Subcutaneous abdominal adipose tissue (tissue), 5 donors: ENCODE measurements around the gene LIN7B.
"Not testable (repeated sequence)": the region's sequence is repeated elsewhere in the genome, so short reads cannot be mapped to it uniquely, and the experiment has no call there.

Experiments used
- H3K27ac ChIP-seq: one replicate; pipeline ENCODE4 v1.7.0; 2013; ENCODE audit warnings: low read depth, mild to moderate bottlenecking, inconsistent platforms, low read length, moderate library complexity
- H3K27me3 ChIP-seq, 5 donors: one replicate each; pipeline ENCODE4 v1.7.0; 2013; ENCODE audit warnings: low read length in 5 of 5, inconsistent platforms in 1 of 5; ENCODE audit not compliant: control insufficient read depth in 5 of 5, insufficient read depth in 4 of 5
- H3K36me3 ChIP-seq, 5 donors: one replicate each; pipeline ENCODE4 v1.7.0; 2013; ENCODE audit warnings: low read length in 5 of 5; ENCODE audit not compliant: control insufficient read depth in 5 of 5, insufficient read depth in 5 of 5
- H3K4me1 ChIP-seq, 5 donors: one replicate each; pipeline ENCODE4 v1.7.0; 2013; ENCODE audit warnings: low read length in 5 of 5, mild to moderate bottlenecking in 3 of 5, moderate library complexity in 1 of 5; ENCODE audit not compliant: control insufficient read depth in 5 of 5, insufficient read depth in 5 of 5
- H3K4me3 ChIP-seq, 5 donors: one replicate each; pipeline ENCODE4 v1.7.0; 2013; ENCODE audit warnings: low read length in 5 of 5, low read depth in 1 of 5
- H3K9ac ChIP-seq, 5 donors: one replicate each; pipeline ENCODE4 v1.7.0; 2013; ENCODE audit warnings: low read length in 5 of 5, mild to moderate bottlenecking in 4 of 5, moderate library complexity in 3 of 5
- H3K9me3 ChIP-seq, 5 donors: one replicate each; pipeline ENCODE4 v1.7.0; 2013; ENCODE audit warnings: low read length in 5 of 5; ENCODE audit not compliant: control insufficient read depth in 5 of 5
- donor health status: healthy.
- donor health status: healthy.
- donor health status: healthy.
- donor health status: healthy.
- donor health status: healthy.

LIN7B gene

DNA sequence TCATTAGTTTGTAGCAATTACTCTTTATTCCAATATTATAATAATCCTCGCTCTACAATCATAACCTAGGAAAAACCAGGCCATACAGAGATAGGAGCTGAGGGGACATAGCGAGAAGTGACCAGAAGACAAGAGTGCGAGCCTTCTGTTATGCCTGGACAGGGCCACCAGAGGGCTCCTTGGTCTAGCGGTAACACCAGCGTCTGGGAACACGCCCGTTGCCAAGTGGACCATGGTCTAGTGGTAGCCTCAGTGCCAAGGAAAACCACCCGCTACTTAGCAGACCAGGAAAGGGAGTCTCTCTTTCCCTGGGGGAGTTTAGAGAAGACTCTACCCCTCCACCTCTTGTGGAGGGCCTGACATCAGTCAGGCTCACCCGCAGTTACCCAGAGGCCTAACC lies 39.3 kb upstream of the LIN7B start:
- not testable (repeated sequence) for H3K4me1 ChIP-seq, H3K36me3 ChIP-seq, H3K27ac ChIP-seq, H3K4me3 ChIP-seq, H3K9ac ChIP-seq, H3K9me3 ChIP-seq
- H3K27me3 ChIP-seq, result peaks cover 25 to 35% (median 30%) of the 10 kb centered on the region in 5 donors

DNA sequence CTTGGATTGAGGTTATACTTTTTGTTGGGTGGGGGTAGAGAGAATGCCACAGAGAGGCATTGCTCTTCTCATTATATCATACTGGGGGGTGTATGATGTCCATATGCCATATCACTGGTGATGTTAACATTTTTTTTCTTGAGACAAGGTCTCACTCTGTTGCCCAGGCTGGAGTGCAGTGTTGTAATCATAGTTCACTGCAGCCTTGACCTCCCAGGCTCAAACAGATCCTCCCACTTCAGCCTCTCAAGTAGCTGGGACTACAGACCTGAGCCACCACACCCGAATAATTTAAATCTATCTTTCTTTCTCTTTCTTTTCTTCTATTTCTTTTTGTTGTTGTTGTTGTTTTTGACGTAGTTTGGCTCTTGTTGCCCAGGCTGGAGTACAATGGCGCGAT lies 33.8 kb upstream of the LIN7B start:
- no peak overlapping the region for H3K4me3 ChIP-seq
- no peaks in the 10 kb centered on the region for H3K27me3 ChIP-seq
- H3K27ac ChIP-seq, result no peak overlapping the region
- no peak overlapping the region for H3K9ac ChIP-seq
- no peaks in the 10 kb centered on the region for H3K9me3 ChIP-seq
- H3K4me1 ChIP-seq, result peaks cover 0 to 5% (median 4%) of the 10 kb centered on the region in 5 donors
- H3K36me3 ChIP-seq, result no peaks in the 10 kb centered on the region

DNA sequence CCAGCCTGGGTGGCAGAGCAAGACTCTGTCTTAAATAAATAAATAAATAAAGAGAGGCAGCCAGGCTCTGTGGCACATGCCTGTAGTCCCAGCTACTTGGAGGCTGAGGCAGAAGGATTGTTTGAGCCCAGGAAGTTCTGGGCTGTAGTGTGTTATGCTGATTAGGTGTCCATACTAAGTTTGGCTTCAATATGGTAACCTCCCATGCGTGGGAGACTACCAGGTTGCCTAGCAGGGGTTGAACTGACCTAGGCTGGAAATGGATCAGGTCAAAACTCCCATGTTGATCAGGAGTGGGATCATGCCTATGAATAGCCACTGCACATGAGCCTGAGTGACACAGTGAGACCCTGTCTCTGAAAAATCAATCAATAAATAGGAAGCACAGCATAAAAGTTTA lies 32.9 kb upstream of the LIN7B start:
- Histone ChIP-seq H3K4me3 (no peak overlapping the region), H3K36me3 (no peaks in the 10 kb centered on the region), H3K27ac (no peak overlapping the region)

DNA sequence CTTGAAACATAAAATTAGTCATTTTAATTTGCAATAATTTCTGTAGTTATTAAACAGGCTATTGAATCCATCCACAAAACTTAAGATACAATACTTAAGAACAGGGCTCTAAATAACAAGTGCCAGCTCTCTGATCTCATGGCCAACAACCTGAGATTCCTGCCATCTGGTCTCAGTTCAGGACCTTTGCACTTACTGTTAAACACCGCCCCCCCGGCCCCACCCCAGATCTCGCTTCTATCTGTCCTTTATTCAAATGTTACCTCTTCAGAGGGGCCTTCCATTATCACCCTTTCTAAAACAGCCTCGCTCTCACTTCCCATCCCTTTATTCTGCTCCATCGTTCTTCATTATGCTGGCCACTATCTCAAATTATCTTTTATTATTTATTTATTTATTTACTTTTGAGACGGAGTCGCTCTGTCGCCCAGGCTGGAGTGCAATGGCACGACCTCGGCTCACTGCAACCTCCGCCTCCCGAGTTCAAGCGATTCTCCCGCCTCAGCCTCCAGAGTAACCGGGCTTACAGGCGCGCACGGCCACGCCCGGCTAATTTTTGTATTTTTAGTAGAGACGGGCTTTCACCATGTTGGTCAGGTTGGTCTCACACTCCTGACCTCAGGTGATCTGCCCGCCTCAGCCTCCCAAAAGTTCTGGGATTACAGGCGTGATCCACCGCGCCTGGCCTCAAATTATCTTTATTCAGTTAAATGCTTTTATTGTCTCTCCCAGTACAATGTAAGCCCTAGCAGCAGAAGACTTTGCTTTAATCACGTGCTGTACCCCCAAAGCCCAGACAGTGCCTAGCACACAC lies 29.8 kb upstream of the LIN7B start:
- peak overlapping the region; percentile 88 for H3K27ac ChIP-seq
- peaks cover 0 to 19% (median 13%) of the 10 kb centered on the region in 5 donors for H3K36me3 ChIP-seq
- H3K9me3 ChIP-seq, result no peaks in the 10 kb centered on the region
- H3K4me1 ChIP-seq, result peaks cover 0 to 33% (median 24%) of the 10 kb centered on the region in 5 donors
- H3K4me3 ChIP-seq, result peak overlapping the region; percentile 54 to 94 (median 92)
- no peaks in the 10 kb centered on the region for H3K27me3 ChIP-seq
- H3K9ac ChIP-seq, result peak overlapping the region in 4 of 5 donors; percentile 64 to 99 (median 97)

More for the DNA sequence above, 32.9 kb upstream of the LIN7B start:
- H3K4me1 ChIP-seq, result peaks cover 0 to 12% (median 9%) of the 10 kb centered on the region in 5 donors
- no peak overlapping the region for H3K9ac ChIP-seq
- no peaks in the 10 kb centered on the region for H3K27me3 ChIP-seq
- H3K9me3 ChIP-seq, result no peaks in the 10 kb centered on the region

- peak within 1 kb of the TSS; percentile 88 for H3K27ac ChIP-seq
- no peaks in the 10 kb centered on the region for H3K27me3 ChIP-seq
- H3K4me1 ChIP-seq, result peaks cover 0 to 33% (median 24%) of the 10 kb centered on the region in 5 donors
- peaks cover 0 to 26% (median 18%) of the 10 kb centered on the region in 5 donors for H3K36me3 ChIP-seq
- H3K4me3 ChIP-seq, result peak within 1 kb of the TSS; percentile 91 to 94 (median 93)
- H3K9me3 ChIP-seq, result no peaks in the 10 kb centered on the region
- H3K9ac ChIP-seq, result peak within 1 kb of the TSS; percentile 94 to 99 (median 98)
These were observed 28.9 kb upstream of the LIN7B start, which contains the start of gene SNRNP70 for GRCh38 chr19:49085020-49085867. Gene SNRNP70 (plus strand): TSS chr19:49085451. CDS start chr19:49086415, 964 bp downstream.

- peak overlapping the region; percentile 94 to 99 (median 98) for H3K9ac ChIP-seq
- peaks cover 0 to 32% (median 24%) of the 10 kb centered on the region in 5 donors for H3K36me3 ChIP-seq
- H3K27ac ChIP-seq, result peak overlapping the region; percentile 88
- no peaks in the 10 kb centered on the region for H3K27me3 ChIP-seq
- H3K4me3 ChIP-seq, result peak overlapping the region; percentile 91 to 94 (median 93)
- H3K4me1 ChIP-seq, result peaks cover 0 to 33% (median 24%) of the 10 kb centered on the region in 5 donors
- H3K9me3 ChIP-seq, result no peaks in the 10 kb centered on the region
These were observed 28.3 kb upstream of the LIN7B start for GRCh38 chr19:49085868-49086232.

DNA sequence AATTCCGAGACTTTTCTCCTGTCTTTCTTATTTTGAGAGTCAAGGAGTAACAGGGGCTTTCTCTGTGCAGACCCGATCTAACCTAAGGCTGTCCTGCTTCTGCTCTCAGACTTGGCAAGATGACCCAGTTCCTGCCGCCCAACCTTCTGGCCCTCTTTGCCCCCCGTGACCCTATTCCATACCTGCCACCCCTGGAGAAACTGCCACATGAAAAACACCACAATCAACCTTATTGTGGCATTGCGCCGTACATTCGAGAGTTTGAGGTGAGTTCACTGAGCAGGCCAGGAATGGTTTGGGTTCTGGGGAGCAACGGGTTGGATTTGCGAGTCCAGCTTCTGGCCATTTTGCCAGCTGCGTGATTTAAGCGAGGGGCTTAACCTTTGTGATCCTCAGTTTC lies 27.9 kb upstream of the LIN7B start:
- peak overlapping the region; percentile 1 for H3K27ac ChIP-seq
- peaks cover 0 to 33% (median 24%) of the 10 kb centered on the region in 5 donors for H3K4me1 ChIP-seq
- H3K9me3 ChIP-seq, result no peaks in the 10 kb centered on the region
- H3K9ac ChIP-seq, result peak overlapping the region; percentile 94 to 99 (median 98)
- peak overlapping the region; percentile 91 to 94 (median 93) for H3K4me3 ChIP-seq
- no peaks in the 10 kb centered on the region for H3K27me3 ChIP-seq
- H3K36me3 ChIP-seq, result peaks cover 0 to 36% (median 26%) of the 10 kb centered on the region in 5 donors

GRCh38 chr19:49091391-49092038 lies 22.7 kb upstream of the LIN7B start:
- Histone ChIP-seq H3K36me3 (peaks cover 2 to 87% (median 66%) of the 10 kb centered on the region in 5 donors), H3K4me1 (peaks cover 0 to 18% (median 13%) of the 10 kb centered on the region in 5 donors), H3K27me3 (no peaks in the 10 kb centered on the region), H3K9ac (no peak overlapping the region), H3K9me3 (no peaks in the 10 kb centered on the region), H3K4me3 (no peak overlapping the region), H3K27ac (no peak overlapping the region)

GRCh38 chr19:49092686-49093085 lies 21.5 kb upstream of the LIN7B start:
- peaks cover 2 to 91% (median 67%) of the 10 kb centered on the region in 5 donors for H3K36me3 ChIP-seq
- no peaks in the 10 kb centered on the region for H3K9me3 ChIP-seq
- H3K4me3 ChIP-seq, result no peak overlapping the region
- no peak overlapping the region for H3K27ac ChIP-seq
- no peaks in the 10 kb centered on the region for H3K27me3 ChIP-seq
- H3K9ac ChIP-seq, result no peak overlapping the region
- H3K4me1 ChIP-seq, result peaks cover 0 to 8% (median under 1%) of the 10 kb centered on the region in 5 donors
